C4-2B (cell line): ENCODE data around the gene SIX1.

Experiments
- H3K27ac ChIP-seq: fragments of 450-650 bp; 2 replicates; pipeline ENCODE4 v1.5.1; 2017
- ZFX ChIP-seq: fragments of 450-650 bp; IDR thresholded peaks from 2 replicates; pipeline ENCODE4 v1.6.1; 2017
- TF ChIP-seq, protein P1 (sequence below): fragments of 450-650 bp; conservative IDR thresholded peaks from 2 replicates; pipeline ENCODE4 v1.5.1; 2017; ENCODE audit warnings: mild to moderate bottlenecking

Gene SIX1

GRCh38 chr14:60658909-60659585 is 9.8 kb upstream of the SIX1 start:
- H3K27ac ChIP-seq = no peak overlapping the region
- TF ChIP-seq ZFX = no peak
- TF ChIP-seq, protein P1, sequence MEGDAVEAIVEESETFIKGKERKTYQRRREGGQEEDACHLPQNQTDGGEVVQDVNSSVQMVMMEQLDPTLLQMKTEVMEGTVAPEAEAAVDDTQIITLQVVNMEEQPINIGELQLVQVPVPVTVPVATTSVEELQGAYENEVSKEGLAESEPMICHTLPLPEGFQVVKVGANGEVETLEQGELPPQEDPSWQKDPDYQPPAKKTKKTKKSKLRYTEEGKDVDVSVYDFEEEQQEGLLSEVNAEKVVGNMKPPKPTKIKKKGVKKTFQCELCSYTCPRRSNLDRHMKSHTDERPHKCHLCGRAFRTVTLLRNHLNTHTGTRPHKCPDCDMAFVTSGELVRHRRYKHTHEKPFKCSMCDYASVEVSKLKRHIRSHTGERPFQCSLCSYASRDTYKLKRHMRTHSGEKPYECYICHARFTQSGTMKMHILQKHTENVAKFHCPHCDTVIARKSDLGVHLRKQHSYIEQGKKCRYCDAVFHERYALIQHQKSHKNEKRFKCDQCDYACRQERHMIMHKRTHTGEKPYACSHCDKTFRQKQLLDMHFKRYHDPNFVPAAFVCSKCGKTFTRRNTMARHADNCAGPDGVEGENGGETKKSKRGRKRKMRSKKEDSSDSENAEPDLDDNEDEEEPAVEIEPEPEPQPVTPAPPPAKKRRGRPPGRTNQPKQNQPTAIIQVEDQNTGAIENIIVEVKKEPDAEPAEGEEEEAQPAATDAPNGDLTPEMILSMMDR = no peak

DNA sequence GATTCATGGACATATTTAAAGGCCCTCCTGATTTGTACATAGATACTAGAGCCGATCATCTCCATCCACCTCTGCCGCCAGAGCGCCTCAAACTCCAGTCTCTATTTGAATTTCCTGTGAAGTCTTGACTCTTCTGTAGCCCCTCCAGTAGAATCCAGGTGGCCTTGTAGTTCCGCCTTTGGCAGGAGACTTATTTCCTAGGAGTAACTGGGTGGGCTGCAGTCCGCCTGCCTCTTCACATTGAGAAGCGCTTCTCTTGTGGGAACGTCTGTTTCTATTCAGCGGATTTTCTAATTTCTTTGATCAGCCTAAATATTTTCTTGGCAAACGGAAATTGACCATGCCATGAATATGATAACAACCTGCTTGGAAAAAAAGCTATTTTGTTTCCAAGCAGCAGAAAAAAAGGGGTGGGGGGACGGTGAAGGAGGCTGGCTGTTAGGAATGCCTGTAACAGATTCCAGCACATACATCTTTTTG is 9.0 kb upstream of the SIX1 start:
- no peak overlapping the region for H3K27ac ChIP-seq
- TF ChIP-seq, protein P1 = no peak
- TF ChIP-seq ZFX = no peak

DNA sequence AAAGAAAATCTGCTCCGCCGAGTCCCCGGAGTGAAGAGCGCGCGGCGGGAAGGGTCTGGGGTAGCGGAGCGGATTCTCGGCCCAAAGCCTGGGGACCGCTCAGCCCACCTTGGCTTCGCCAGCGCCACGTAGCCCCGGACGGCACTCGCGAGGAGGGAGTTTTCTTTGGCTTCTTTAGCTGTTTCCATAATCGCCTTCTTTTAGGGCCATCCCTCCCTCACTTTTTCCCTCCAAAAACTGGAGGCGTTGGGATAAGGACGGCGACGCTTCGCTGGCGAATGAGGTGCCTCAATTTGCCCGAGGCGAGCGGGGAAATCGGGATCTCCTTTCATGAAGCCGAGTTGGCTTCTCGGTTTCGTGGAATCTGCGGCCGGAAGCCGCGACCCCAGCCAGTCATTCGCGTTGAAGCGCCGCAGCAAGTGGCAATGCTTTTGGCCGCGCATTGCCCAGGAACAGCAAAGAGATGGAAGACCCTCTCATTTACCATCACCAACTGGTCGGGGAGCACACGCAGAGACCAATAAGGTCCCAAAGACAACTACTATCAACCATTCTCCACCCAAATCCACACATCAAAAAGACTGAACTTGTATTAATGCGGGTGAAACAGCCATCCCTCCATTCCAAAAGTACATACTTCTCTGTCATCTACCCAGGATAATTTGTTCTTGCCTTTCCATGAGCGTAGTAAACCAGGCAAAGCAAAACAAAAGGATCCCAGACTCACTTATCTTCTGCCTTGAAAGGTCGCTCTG is 8.4 kb upstream of the SIX1 start:
- peak overlapping the region; percentile 47 for H3K27ac ChIP-seq

GRCh38 chr14:60656686-60657455 is 7.6 kb upstream of the SIX1 start:
- peak overlapping the region; percentile 47 for H3K27ac ChIP-seq

More for the DNA sequence above, 8.4 kb upstream of the SIX1 start:
- TF ChIP-seq, protein P1 = peak; percentile 57
- no peak for TF ChIP-seq ZFX

DNA sequence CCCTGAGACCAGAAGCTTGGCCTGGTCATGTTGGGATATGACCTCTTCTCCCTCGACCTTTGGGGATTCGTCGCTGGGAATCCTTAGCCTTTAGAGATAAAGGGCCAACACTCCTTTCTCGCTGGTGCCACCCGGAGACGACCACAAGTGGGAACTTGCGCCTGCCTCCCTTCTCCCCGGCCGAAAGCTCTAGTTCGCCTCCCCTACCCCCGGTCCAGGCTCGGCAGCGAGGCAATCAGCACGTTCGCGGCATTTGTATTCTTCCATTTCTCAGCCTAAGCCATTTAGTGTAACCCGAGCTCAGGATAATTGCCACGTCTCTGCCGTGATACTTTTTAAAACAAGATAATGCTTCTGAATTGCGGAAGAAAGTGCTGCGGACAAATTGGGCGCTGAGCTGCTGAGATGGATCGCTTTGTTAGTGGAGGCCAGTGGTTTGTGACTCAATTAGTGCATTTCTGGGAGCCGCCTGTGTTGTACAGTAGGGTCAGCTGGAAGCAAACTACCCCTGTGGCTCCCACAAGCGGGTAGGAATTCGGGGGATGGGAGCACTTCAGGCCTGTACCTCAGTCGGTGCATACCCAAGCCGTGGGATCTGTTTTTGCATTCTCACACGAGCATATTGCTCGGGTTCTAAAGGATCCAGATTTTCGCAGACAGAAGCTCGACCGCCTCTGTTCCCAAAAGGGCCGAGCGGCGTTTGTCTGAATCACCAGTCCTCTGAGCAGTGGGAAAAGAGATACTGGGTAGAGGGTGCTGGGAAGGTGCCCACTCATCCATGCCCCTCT is 6.8 kb upstream of the SIX1 start:
- TF ChIP-seq, protein P1 = no peak
- no peak for TF ChIP-seq ZFX
- no peak overlapping the region; the same call in 1 of the 2 replicates for H3K27ac ChIP-seq

More at GRCh38 chr14:60656686-60657455, 7.6 kb upstream of the SIX1 start:
- TF ChIP-seq ZFX = peak; percentile 72
- TF ChIP-seq, protein P1 = peak; percentile 85

DNA sequence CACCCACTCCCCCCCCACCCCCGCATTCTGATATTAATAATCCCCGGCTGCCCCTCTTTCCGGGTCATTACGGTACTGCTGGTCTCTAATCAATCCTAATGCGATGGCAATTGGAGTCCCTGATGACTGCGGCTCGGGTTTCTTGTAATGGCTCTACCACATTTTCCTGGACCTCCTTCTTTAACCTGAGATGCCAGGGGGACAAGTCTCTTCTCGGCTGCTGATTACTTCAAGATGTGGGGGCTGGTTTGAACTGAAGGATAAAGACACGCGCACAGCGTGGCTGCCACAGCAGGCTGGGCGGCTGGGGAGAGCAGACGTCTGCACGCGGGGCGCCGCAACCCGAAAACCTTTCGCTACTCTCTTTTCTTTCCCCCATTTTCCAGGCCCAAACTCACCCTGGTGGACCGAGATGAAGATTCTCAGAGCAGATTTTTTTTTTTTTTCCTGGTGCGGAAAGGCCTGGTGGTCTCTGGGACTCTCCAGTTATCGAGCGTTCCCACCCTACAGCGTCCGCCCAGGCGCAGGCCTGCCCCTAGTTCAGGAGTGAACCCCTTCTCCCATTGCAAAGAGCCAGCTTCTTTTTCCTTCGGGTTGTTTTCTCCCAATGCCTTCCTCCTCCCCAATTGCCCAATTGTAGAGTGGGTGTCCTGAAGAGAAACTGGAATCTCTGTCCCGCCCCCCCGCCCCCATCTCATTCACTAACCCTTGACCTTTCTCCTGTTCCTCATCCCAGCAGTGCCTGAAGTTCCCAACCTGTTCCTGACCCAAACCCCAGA is 6.0 kb upstream of the SIX1 start:
- no peak for TF ChIP-seq ZFX
- TF ChIP-seq, protein P1 = no peak
- no peak overlapping the region for H3K27ac ChIP-seq
